Right lobe of liver (tissue), 6 donors: ENCODE results near the gene UXS1. TPM values are rescaled to one million over a fixed set of nuclear protein-coding genes. Genes with fewer than 3 reads are reported as not detected.
"Not testable (repeated sequence)": the region's sequence is repeated elsewhere in the genome, so short reads cannot be mapped to it uniquely, and the experiment has no call there.

ENCODE experiments used
- ATAC-seq, 4 donors: fragments of 200-7000 bp; cut with Tn5 transposase; one replicate each; pipeline ENCODE4 v1.9.1; 2020; ENCODE audit warnings: mild to moderate bottlenecking in 4 of 4, moderate library complexity in 4 of 4
- DNase-seq, 3 donors: peaks; one replicate each; pipeline ENCODE4 v3.0.0-alpha.2; 2020
- H3K27ac ChIP-seq, 3 donors: fragments of 200-600 bp; one replicate each; pipeline ENCODE4 v1.8.0; 2022
- H3K27me3 ChIP-seq, 2 donors: fragments of 200-600 bp; one replicate each; pipeline ENCODE4 v1.8.0; 2022
- H3K36me3 ChIP-seq, 4 donors: fragments of 200-600 bp; sonication (generic) in 1 of 4; one replicate each; pipeline versions ENCODE4 v1.5.1 to v1.8.0; 2017 to 2022; ENCODE audit warnings: control low read depth in 1 of 4
- H3K4me1 ChIP-seq, 4 donors: fragments of 200-600 bp; sonication (generic) in 1 of 4; one replicate each; pipeline versions ENCODE4 v1.5.1 to v1.8.0; 2017 to 2022; ENCODE audit warnings: control low read depth in 1 of 4
- H3K4me3 ChIP-seq, 3 donors: fragments of 200-600 bp; one replicate each; pipeline ENCODE4 v1.8.0; 2022
- H3K9me3 ChIP-seq, 4 donors: fragments of 200-600 bp; sonication (generic) in 1 of 4; one replicate each; pipeline versions ENCODE4 v1.5.1 to v1.8.0; 2017 to 2022; ENCODE audit warnings: control low read depth in 1 of 4
- CTCF ChIP-seq, 4 donors: fragments of 200-600 bp in 3 of 4; fragments of 450-650 bp in 1 of 4; IDR thresholded peaks; one replicate each; pipeline versions ENCODE4 v1.5.1 to v1.8.0; 2016 to 2022; ENCODE audit warnings: antibody characterized with exemption in 4 of 4, mild to moderate bottlenecking in 2 of 4
- POLR2A ChIP-seq: fragments of 450-650 bp; IDR thresholded peaks from one replicate; pipeline ENCODE4 v1.6.1; 2017; ENCODE audit warnings: antibody characterized with exemption, mild to moderate bottlenecking
- WGBS: methylation state at CpG from one replicate; pipeline ENCODE4 v1.1.6; 2018; ENCODE audit warnings: low coverage, low lambda C conversion rate; ENCODE audit not compliant: insufficient coverage; ENCODE audit errors: missing lambda C conversion rate; 5-methylcytosine and 5-hydroxymethylcytosine counted together
- intact Hi-C, 2 donors: fragments of 100-400 bp; cut with DNase I; formaldehyde crosslinking; loops; one replicate each; pipeline versions ENCODE4 v1.11.2 to v1.14.1; 2022
- total RNA-seq, 6 experiments: library from RNA; depleted of rRNA in 2 of 6; stranded (reverse); fragments of >200 nt in 2 of 6; fragmentation: NEBNext Ultra II Directional in 3 of 6; extraction: Animal tissue kit (Norgen Biotek cat#: 25700) in 3 of 6; gene quantifications; one replicate each; pipeline versions ENCODE4 v1.1.0 to v1.2.4, GENCODE V29; 2016 to 2023
- donor health status: DM: no; HTN: yes; CAD: no.
- donor health status: DM: no; HTN: no; CAD: no.
- donor health status: DM: no; HTN: no; CAD: no.
- donor health status: DM: no; HTN: yes; CAD: no.
- donor health status: DM: no; HTN: yes; CAD: no.

UXS1 gene
- total RNA-seq, 6 experiments from 2014 or later = 8.2 to 56.2 (median 14.0) TPM

DNA sequence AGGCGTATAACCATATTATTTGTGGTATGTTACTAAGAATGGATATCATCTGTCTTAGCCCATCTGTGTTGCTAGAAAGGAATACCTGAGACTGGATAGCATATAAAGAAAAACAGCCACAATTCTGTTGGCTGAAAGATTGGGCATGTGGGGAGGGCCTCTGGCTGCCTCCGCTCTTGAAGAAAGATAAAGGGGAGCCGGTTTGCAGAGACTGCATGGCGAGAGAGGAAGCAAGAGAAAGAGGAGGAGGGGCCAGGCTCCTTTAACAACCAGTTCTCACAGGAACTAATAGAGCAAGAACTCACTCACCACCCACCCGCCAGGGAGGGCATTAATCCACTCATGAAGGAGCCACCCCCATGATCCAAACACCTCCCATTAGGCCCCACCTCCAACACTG is 29.2 kb upstream of the UXS1 start:
- intact Hi-C loops = no loop called here
- DNase-seq (no peak), ATAC-seq (no peak)

GRCh38 chr2:106222057-106222456 is 28.0 kb upstream of the UXS1 start:
- H3K27me3 ChIP-seq, intact Hi-C loops, H3K27ac ChIP-seq, ATAC-seq, H3K4me3 ChIP-seq, H3K36me3 ChIP-seq, DNase-seq, H3K4me1 ChIP-seq, H3K9me3 ChIP-seq: not testable (repeated sequence)
- 93% methylated on average over 5 of the region's 5 CpGs for WGBS

More for the DNA sequence above, 29.2 kb upstream of the UXS1 start:
- no peaks in the 10 kb centered on the region for H3K27me3 ChIP-seq
- 71% methylated on average over 2 of the region's 5 CpGs for WGBS
- no peaks in the 10 kb centered on the region for H3K4me1 ChIP-seq
- TF ChIP-seq CTCF (IDR thresholded peaks at IDR 0.05) = no peak
- no peak for TF ChIP-seq POLR2A
- no peak overlapping the region for H3K4me3 ChIP-seq
- H3K36me3 ChIP-seq = no peaks in the 10 kb centered on the region
- no peak overlapping the region for H3K27ac ChIP-seq
- H3K9me3 ChIP-seq = no peaks in the 10 kb centered on the region

DNA sequence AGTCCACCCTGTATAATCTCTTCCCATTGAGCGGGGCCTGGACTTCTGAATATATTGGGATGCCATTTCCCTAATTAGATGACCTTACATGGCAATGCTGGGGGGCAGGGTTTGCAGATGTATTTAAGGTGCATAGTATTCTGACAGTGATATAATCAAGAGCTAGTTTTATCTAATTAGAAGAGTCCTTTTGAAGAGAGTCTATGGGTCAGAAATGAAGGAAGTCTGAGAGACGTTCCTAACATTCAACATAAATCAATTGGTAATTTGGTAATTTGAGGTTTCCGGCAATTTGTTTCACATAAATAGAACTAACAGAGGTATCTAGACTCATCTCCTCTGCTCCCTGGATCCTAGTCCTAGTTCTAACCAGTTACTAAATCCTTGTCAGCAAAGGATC is 25.7 kb upstream of the UXS1 start:
- Histone ChIP-seq H3K27me3 (no peaks in the 10 kb centered on the region), H3K4me3 (no peak overlapping the region), H3K36me3 (no peaks in the 10 kb centered on the region), H3K27ac (no peak overlapping the region), H3K9me3 (no peaks in the 10 kb centered on the region), H3K4me1 (no peaks in the 10 kb centered on the region)
- WGBS = 72% methylated on average over 3 of the region's 3 CpGs
- TF ChIP-seq POLR2A (no peak), CTCF (IDR thresholded peaks at IDR 0.05) (no peak)
- ATAC-seq (no peak), DNase-seq (no peak)
- intact Hi-C loops = no loop called here

DNA sequence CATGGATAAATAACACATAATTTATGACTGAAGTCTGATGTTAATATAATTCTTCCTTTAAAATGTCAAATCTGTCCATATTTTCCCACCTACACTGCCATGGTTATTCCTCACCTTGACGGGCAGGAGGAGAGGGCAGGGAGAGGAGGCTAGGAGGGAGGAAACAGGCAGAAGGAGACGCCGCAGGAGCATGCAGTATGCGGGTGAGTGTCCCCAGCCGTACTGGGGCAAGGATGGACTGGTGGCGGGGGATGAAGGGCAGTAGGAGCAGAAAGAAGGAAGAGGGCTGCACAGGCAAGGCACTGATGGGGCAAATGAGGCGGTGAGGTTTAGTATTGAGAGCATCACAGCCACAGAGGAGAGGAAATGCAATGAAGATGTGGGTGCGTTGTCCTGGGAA is 25.1 kb upstream of the UXS1 start:
- 74% methylated on average over 3 of the region's 8 CpGs for WGBS
- H3K27me3 ChIP-seq, ATAC-seq, H3K9me3 ChIP-seq, H3K4me3 ChIP-seq, H3K36me3 ChIP-seq, DNase-seq, intact Hi-C loops, H3K27ac ChIP-seq, H3K4me1 ChIP-seq: not testable (repeated sequence)

GRCh38 chr2:106208874-106209273 is 14.8 kb upstream of the UXS1 start:
- no peak overlapping the region for H3K4me3 ChIP-seq
- no peak overlapping the region for H3K27ac ChIP-seq
- no peaks in the 10 kb centered on the region for H3K4me1 ChIP-seq
- intact Hi-C loops = no loop called here
- no peak for TF ChIP-seq POLR2A
- TF ChIP-seq CTCF (IDR thresholded peaks at IDR 0.05) = no peak
- H3K36me3 ChIP-seq = no peaks in the 10 kb centered on the region
- DNase-seq (no peak), ATAC-seq (no peak)
- H3K9me3 ChIP-seq = no peaks in the 10 kb centered on the region
- 58% methylated on average over 2 of the region's 2 CpGs for WGBS
- H3K27me3 ChIP-seq = no peaks in the 10 kb centered on the region

- ATAC-seq = no peak
- intact Hi-C loops = no loop called here
- TF ChIP-seq CTCF (IDR thresholded peaks at IDR 0.05) (no peak), POLR2A (no peak)
These were observed 14.3 kb upstream of the UXS1 start for GRCh38 chr2:106208399-106208798.

More at GRCh38 chr2:106208399-106208798, 14.3 kb upstream of the UXS1 start:
- no peaks in the 10 kb centered on the region for H3K9me3 ChIP-seq
- no peak overlapping the region for H3K4me3 ChIP-seq
- no peak for DNase-seq
- WGBS = no CpG with 5 or more reads among the region's 1 CpG
- no peaks in the 10 kb centered on the region for H3K36me3 ChIP-seq
- H3K4me1 ChIP-seq = no peaks in the 10 kb centered on the region
- H3K27ac ChIP-seq = no peak overlapping the region
- no peaks in the 10 kb centered on the region for H3K27me3 ChIP-seq
